ENCODE measurements around the gene HEBP1.

GRCh38 chr12:12952036-12952435, 48.0 kb downstream of the HEBP1 start, which contains the start of gene GPRC5D:
- no peak for TF ChIP-seq CTCF (IDR thresholded peaks at IDR 0.05; ENCODE audit: low read depth, low read length)
- no peak for TF ChIP-seq EZH2phosphoT487 (IDR thresholded peaks at IDR 0.05; ENCODE audit: low read depth)

Data from OCI-LY3 (cell line).